Left renal cortex interstitium (tissue), 4 donors: ENCODE data around the gene RPL31. TPM values are rescaled to one million over a fixed set of nuclear protein-coding genes. Genes with fewer than 3 reads are reported as not detected.

Experiments
- DNase-seq, 4 donors: peaks; one replicate each; pipeline ENCODE4 v3.0.0-alpha.2; 2013; ENCODE audit warnings: low read depth in 4 of 4, low spot score in 2 of 4, missing footprints in 1 of 4
- polyA plus RNA-seq, 4 donors: library from polyadenylated mRNA; unstranded; fragments of 120-200 nt; gene quantifications; one replicate each; pipeline ENCODE4 v1.2.1, GENCODE V29; 2013; ENCODE audit not compliant: insufficient read length in 4 of 4

RPL31 gene
- polyA plus RNA-seq, 4 donors: 2,433 to 3,246 (median 2,883) TPM

GRCh38 chr2:100974712-100975520, 27.2 kb upstream of the RPL31 start:
- DNase-seq: no peak

DNA sequence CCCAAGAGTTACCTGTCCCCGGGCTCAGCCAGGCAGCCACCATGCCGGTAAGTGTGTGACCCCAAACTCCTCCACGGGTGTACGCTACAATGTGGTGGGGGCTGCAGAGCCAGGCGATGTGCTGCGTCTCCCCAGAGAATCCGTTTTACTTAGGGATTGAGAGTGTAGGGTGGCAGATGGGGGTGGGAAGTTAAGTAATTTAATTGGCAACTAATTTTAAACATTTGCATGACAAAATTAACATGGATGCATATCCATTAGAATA, 26.6 kb upstream of the RPL31 start:
- DNase-seq: no peak

- DNase-seq: no peak
Observed at GRCh38 chr2:100976061-100976460, 26.0 kb upstream of the RPL31 start.

GRCh38 chr2:100976645-100977391, 25.3 kb upstream of the RPL31 start:
- no peak for DNase-seq

- no peak for DNase-seq
Observed at GRCh38 chr2:100977511-100977910, 24.6 kb upstream of the RPL31 start.

- no peak for DNase-seq
Observed at GRCh38 chr2:100978582-100979191, 23.4 kb upstream of the RPL31 start.

- no peak for DNase-seq
Observed at GRCh38 chr2:100980046-100980445, 22.0 kb upstream of the RPL31 start.

GRCh38 chr2:100981011-100981410, 21.1 kb upstream of the RPL31 start:
- no peak for DNase-seq

GRCh38 chr2:100982431-100982861, 19.6 kb upstream of the RPL31 start:
- DNase-seq: no peak

DNA sequence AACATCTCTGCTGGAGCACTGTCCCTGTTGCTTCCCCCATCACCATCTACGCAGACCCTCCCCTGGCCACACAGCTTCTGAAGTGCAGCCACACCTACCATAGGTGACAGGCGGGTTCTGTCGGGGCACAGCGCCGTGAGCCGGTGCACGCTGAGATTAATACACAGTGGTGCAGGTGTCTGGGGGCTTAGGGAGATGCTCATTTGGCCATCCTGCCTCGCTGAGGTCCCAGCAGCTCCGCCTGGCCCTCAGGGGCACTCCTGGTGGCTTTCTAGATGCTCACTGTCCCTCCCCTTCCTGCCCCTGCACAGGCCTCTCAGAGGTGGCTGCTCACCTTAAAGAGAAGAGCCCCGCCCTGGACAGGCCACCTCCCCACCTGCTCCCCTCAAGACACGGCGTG, 18.9 kb upstream of the RPL31 start:
- DNase-seq: no peak

DNA sequence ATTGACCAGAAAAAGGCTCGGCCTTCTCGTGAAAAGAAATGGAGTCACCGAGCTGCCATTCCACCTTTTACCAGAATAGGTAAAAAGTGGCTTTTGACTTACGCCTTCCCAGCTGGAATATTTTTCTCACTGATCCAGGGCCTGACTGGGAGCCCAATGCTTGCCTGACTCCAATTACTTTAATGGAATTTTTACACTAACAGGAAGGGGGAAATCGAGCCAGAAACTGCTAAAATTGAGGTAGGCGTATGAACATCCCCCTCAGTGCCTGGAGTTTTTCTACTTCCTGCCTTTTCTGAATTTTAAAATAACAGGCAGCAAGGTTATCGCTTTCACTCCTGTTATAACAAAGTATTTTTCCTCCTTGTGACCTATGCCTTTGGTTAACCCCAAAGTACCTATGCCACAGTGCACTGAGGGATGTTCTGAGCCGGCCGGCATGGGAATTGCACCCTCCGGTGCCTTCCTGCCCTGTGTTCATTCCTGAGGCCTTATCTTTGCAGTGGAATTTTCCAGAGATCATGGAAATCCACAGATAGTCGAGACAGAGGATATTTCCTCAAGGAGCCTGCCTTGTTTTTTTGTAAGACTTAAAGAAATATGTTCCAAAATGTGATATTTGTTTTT, 18.3 kb upstream of the RPL31 start:
- DNase-seq: no peak

GRCh38 chr2:100984892-100985307, 17.2 kb upstream of the RPL31 start:
- no peak for DNase-seq

DNA sequence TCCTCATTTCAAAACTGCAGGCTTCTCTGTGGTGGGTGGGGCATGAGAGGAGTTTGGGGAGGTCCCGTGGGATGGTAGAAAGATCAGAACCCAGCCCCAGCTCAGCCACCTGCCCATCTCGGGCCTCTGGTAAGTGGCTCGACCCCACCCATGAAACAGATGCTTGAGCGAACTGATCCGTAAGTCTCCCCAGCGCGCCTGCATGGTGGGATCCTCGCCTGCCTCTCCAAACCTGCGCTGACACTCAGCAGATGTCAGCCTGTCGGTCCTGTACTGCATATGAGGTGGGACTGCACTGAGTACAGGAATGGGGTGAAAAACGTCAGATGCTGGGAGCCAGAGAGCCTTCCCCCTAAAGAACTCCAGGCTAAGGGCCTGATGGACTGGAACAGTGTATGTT, 15.9 kb upstream of the RPL31 start:
- no peak for DNase-seq

DNA sequence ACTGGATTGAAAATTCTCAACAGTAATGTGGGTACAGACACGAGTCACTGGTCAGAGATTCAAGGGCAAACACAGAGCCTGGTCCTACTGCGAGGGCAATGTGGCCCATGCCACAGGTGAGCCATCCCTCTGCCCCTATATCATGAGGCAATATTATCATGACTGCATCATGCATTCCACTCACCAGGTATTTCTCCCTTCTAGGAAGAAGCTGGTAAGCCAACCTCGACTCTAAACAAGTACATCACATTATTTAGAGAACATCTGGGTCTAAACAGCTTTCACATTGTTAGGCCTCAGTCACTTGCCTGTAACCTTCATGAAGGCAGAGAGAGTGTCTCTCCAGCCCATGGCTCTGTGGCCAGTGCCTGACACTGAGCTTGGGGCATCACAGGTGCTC, 14.6 kb upstream of the RPL31 start:
- no peak for DNase-seq

DNA sequence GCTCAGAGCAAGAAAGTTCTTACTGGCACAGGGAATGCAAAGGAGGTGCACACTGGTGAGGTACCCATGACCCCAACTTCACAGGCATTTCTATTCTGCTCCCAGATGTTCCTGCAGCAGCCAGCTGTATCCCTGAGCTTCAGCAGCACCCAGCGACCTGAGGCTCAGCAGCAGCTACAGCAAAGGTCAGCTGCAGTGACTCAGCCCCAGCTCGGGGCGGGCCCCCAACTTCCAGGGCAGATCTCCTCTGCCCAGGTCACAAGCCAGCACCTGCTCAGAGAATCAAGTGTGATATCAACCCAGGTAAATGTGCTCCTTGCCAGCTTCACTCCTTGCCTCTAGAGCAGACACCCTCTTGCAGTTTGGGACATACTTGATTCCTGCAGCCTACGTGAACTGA, 14.1 kb upstream of the RPL31 start:
- no peak for DNase-seq

DNA sequence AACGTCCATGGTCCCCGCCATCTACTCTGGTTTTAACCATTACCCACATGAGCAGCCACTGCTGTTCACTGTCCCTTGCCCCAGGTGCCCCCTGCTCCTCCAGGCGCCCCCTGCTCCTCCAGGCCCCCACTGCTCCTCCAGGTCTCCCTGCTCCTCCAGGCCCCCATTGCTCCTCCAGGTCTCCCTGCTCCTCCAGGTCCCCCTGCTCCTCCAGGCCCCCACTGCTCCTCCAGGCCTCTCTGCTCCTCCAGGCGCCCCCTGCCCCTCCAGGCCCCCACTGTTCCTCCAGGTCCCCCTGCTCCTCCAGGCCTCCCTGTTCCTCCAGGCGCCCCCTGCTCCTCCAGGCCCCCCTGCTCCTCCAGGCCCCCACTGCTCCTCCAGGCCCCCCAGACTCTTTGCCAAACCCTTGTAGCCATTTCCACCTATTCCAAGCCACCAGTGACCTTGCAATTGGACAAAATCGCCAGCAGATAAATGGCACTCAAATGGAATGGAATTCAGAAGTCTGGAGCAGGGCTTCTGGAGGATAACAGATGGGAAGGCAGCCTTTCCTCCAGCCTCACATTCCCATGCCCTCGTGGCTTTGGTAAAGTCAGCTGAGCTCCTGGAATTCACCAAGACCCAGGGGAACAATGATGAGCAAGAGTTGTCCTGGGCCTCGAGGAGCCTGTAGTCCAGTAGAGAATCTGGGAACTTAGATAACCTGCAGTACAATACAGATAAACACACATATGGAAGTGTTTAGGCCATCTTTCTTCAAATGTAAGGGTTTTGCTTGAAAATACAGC, 13.3 kb upstream of the RPL31 start:
- DNase-seq: no peak

DNA sequence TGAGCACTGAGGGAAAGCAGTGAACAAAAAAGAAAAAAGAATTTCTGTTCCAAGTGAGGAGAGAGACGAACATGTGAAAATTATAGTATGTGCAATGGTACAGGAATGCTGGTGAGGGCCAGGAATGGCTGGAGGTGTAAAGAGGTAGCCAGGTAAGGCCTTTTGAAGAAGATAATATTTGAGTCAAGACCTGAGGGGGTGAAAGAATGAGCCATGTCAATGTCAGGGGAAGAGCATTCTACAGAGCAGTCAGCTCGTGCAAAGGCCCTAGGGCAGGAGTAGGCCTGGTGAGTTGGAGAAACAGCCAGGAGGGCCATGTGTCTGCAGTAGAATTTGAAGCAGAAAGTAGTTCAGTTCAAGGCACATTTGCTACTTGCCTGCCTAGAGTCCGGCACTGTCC, 12.4 kb upstream of the RPL31 start:
- no peak for DNase-seq

DNA sequence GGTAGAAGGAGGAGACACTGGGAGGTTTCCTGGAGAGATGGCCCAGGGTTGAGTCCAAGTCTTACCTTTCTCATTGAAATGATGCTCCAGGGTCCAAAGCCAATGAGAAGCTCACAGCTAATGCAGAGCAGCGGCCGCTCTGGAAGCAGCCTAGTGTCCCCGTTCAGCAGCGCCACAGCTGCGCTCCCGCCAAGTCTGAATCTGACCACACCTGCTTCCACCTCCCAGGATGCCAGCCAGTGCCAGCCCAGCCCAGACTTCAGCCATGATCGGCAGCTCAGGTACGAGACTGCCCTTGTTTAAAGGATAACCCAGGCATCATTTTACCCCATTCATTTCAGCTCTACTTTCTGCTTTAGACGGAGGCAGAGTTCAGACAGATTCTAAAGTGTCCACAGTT, 11.9 kb upstream of the RPL31 start:
- no peak for DNase-seq

- no peak for DNase-seq
Observed at GRCh38 chr2:100990650-100991403, 11.3 kb upstream of the RPL31 start.

DNA sequence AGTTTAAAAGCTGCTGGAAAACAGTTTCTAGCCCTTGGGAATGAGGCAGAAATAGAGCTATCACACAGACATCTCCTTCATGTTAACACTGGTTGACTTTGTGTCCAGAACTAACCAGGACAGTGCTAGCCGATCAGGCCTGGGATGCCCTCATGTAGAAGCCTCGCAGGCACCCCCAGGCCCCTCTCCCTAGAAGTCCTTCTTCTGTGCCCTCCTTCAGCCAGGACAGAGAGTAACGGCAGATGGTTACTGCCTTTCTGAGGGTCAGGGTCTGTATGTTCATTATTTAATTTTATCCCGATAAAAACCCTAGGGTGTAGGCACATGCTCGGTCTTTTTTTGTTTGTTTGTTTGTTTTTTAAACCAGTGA, 10.7 kb upstream of the RPL31 start:
- no peak for DNase-seq
